Upper lobe of left lung (tissue), 4 donors: Measurements from ENCODE around the gene NHERF2.

ENCODE experiments used
- CTCF ChIP-seq, 6 experiments: fragments of 450-650 bp in 4 of 6; fragments of 200-600 bp in 2 of 6; sonication (generic) in 2 of 6; IDR thresholded peaks; one replicate each; pipeline ENCODE4 v1.5.1; 2016 to 2019; ENCODE audit warnings: antibody characterized with exemption in 6 of 6
- POLR2A ChIP-seq, 4 donors: fragments of 450-650 bp; IDR thresholded peaks; one replicate each; pipeline ENCODE4 v1.5.1; 2016 to 2017; ENCODE audit warnings: antibody characterized with exemption in 4 of 4, mild to moderate bottlenecking in 2 of 4

- no peak for TF ChIP-seq CTCF (IDR thresholded peaks at IDR 0.05)
- TF ChIP-seq POLR2A (IDR thresholded peaks at IDR 0.05): no peak
These were observed 13.2 kb upstream of the NHERF2 start for GRCh38 chr16:2013527-2013926.
